ENCODE data around the gene PIGH. TPM values are rescaled to one million over a fixed set of nuclear protein-coding genes. Genes with fewer than 3 reads are reported as not detected.
A peak's percentile ranks its signal among the peaks of the same experiment; 100 is the strongest.

Gene PIGH
- total RNA-seq, 3 donors from 2014 or later, result 16.6 to 20.0 (median 16.7) TPM

DNA sequence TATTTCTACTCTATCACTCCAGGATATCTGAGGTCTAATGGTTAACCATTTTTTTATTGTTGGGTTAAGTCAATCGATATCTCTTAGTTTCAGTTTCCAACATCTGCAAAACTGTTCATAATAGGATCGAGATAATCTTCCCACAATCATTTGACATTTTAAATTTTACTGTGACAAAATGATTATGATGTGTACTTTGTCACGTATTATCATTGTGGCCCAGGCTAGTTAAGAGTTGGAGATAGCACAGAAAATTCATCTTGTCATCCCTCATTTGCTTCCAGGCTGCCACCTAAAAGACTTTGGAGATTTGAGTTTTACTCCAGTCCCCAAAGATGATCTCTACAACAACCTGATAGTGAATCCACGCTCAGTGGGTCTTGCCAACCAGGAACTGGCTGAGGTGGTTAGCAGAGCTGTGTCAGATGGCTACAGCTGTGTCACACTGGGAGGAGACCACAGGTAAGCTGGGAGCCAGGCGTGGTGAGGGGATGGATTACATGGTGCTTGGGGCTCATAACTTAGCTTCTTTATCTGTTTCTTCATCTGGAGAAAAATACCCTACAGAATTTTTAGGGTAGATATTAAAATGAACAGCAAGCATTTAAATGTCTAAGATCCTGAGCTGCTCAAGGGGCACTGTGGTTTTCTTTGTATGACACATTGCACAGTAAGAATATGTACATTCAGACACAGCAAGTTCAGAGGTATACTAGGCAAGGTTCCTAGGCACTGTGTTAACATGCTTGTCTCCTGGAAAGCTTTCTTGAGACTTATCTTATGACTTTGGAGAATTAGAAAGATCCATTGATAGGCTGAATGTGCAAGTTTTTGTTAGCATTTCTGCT lies 42.1 kb upstream of the PIGH start:
- DNase-seq (no peak), ATAC-seq (peak; percentile 55)
- H3K4me3 ChIP-seq, result no peak overlapping the region
- TF ChIP-seq, protein P1, sequence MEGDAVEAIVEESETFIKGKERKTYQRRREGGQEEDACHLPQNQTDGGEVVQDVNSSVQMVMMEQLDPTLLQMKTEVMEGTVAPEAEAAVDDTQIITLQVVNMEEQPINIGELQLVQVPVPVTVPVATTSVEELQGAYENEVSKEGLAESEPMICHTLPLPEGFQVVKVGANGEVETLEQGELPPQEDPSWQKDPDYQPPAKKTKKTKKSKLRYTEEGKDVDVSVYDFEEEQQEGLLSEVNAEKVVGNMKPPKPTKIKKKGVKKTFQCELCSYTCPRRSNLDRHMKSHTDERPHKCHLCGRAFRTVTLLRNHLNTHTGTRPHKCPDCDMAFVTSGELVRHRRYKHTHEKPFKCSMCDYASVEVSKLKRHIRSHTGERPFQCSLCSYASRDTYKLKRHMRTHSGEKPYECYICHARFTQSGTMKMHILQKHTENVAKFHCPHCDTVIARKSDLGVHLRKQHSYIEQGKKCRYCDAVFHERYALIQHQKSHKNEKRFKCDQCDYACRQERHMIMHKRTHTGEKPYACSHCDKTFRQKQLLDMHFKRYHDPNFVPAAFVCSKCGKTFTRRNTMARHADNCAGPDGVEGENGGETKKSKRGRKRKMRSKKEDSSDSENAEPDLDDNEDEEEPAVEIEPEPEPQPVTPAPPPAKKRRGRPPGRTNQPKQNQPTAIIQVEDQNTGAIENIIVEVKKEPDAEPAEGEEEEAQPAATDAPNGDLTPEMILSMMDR (IDR thresholded peaks at IDR 0.05), result no peak
- no peaks in the 10 kb centered on the region for H3K36me3 ChIP-seq (ENCODE audit: low read depth)
- no peaks in the 10 kb centered on the region for H3K4me1 ChIP-seq (ENCODE audit: low read depth)
- intact Hi-C loops (cut with DNase I, micrococcal nuclease), result no loop called here
- H3K9me3 ChIP-seq, result no peaks in the 10 kb centered on the region

DNA sequence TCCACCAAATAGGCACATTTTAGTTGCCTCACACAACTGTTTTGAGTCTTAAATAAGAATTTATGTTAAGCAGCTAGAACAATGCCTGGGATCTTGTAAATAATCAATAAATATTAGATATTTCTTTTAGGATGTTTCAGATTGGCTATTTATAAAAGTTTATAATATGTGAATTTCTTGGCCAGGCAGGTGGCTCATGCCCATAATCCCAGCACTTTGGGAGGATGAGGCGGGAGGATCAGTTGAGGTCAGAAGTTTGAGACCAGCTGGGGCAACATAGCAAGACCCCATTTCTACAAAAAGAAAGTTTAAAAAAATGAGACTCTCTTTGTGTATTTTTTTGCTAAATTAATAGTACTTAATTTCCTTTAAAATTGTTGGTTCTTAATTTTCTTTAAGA lies 41.4 kb upstream of the PIGH start:
- intact Hi-C loops (cut with DNase I, micrococcal nuclease), result no loop called here
- no peaks in the 10 kb centered on the region for H3K36me3 ChIP-seq (ENCODE audit: low read depth)
- H3K4me3 ChIP-seq, result no peak overlapping the region
- ATAC-seq, result no peak
- H3K9me3 ChIP-seq, result no peaks in the 10 kb centered on the region
- TF ChIP-seq, protein P1 (IDR thresholded peaks at IDR 0.05), result no peak
- no peaks in the 10 kb centered on the region for H3K4me1 ChIP-seq (ENCODE audit: low read depth)
- no peak for DNase-seq

DNA sequence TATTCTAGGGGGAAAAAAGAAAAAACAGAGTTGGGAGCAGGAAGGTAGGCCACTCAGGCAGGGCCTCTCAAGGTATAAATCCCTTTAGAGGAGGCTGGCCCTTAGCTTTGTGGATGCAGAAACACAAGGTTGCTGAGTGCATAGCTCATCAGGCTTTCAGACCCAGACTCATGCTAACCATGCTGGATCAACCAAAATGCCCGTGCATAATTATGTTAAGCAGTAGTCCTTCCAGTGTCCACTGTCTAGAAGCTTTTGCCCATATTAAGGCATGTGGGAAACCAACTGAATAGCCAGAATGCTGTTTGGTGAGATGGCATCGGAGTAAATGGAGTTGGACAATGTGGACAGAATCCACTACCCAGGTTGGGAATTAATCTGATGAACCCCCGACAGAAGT lies 38.6 kb upstream of the PIGH start:
- no peak overlapping the region for H3K4me3 ChIP-seq
- no peaks in the 10 kb centered on the region for H3K4me1 ChIP-seq (ENCODE audit: low read depth)
- no peaks in the 10 kb centered on the region for H3K36me3 ChIP-seq (ENCODE audit: low read depth)
- no peak for ATAC-seq
- H3K9me3 ChIP-seq, result no peaks in the 10 kb centered on the region
- no peak for DNase-seq
- TF ChIP-seq, protein P1 (IDR thresholded peaks at IDR 0.05), result no peak
- intact Hi-C loops (cut with DNase I, micrococcal nuclease), result no loop called here

DNA sequence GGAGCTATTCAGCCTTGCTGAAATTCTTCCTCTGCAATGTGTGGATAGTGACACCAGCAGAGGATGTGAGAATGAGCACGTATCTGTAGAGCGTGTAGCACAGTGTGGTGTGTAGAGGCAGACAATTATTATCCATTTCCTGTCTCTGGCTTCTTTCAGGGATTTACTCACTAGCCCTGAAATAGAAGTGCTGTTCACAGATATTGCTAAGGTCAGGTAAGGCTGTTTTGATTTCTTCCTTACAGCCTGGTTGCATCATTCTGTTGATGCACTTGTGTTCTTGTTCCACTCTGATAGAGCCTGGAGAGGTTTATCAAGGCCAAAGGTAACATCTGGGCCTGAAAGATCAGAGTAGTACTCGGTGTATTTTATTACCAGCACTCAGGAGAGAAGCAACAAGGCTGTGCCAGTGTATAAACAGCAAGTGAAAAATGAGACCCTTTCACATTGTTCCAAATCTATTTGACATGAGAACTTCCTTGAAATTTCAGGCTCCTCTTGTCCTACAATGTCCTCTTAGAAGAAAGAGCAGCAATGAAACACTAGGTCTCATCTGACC lies 36.4 kb upstream of the PIGH start:
- ATAC-seq, result peak; percentile 63
- DNase-seq, result no peak
- H3K9me3 ChIP-seq, result no peaks in the 10 kb centered on the region
- intact Hi-C loops (cut with DNase I, micrococcal nuclease), result no loop called here
- H3K36me3 ChIP-seq (ENCODE audit: low read depth), result no peaks in the 10 kb centered on the region
- H3K4me1 ChIP-seq (ENCODE audit: low read depth), result no peaks in the 10 kb centered on the region
- H3K4me3 ChIP-seq, result no peak overlapping the region
- TF ChIP-seq, protein P1 (IDR thresholded peaks at IDR 0.05), result no peak

DNA sequence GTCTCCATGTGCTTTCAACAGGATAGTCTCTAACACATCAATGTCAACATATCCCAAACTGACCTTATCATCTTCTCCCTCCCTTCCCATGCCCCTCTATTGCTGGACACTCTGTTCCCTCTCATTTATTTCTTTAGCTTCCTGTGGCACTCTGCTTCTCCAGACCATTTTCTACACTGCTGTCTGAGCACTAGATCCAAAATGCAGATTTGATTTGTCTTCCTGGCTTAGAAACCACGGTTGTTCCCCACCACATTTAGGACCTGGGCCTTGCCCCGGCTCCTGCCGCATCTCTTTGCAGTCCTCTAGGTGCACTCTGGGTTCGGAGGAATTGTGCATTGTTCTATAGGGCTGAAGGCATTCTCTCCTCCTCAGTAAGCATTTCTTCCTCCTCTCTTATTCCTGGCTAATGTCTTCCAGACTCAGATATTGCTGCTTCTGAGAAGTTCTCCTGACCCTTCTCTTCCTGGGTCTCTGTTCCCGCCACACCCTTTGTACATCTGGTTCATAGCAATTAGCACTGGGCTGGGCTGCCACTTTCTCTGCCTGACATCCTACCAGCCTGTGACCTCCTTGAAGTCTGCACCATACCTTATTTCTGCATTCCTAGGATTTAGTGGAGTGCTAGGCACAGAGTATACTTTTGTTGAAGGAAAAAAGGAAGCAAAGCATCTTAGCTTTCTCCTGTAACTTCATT lies 33.5 kb upstream of the PIGH start:
- ATAC-seq (peak; percentile 86), DNase-seq (peak in 1 of 3 donors; percentile 25)
- no peak overlapping the region for H3K4me3 ChIP-seq
- intact Hi-C loops (cut with DNase I, micrococcal nuclease), result no loop called here
- no peaks in the 10 kb centered on the region for H3K4me1 ChIP-seq (ENCODE audit: low read depth)
- no peaks in the 10 kb centered on the region for H3K9me3 ChIP-seq
- no peaks in the 10 kb centered on the region for H3K36me3 ChIP-seq (ENCODE audit: low read depth)
- TF ChIP-seq, protein P1 (IDR thresholded peaks at IDR 0.05), result no peak
